HL-60 (cell line): ENCODE measurements around the gene OTOS.

Source experiments
- DNase-seq, 2 experiments: peaks; one replicate each; pipeline ENCODE4 v3.0.0-alpha.2; 2010 to 2020; ENCODE audit warnings: low read depth in 1 of 2, low spot score in 1 of 2
- H3K27ac ChIP-seq: fragments of 250-450 bp; sonication (Bioruptor Pico); replicated peaks from 2 replicates; pipeline ENCODE4 v1.5.1; 2020; ENCODE audit warnings: mild to moderate bottlenecking, moderate library complexity
- H3K27me3 ChIP-seq: fragments of 250-450 bp; sonication (Bioruptor Pico); 2 replicates; pipeline ENCODE4 v1.5.1; 2021; ENCODE audit warnings: mild to moderate bottlenecking, moderate library complexity; ENCODE audit not compliant: insufficient read depth, poor library complexity, severe bottlenecking
- H3K4me3 ChIP-seq: replicated peaks from 2 replicates; pipeline ENCODE4 v1.5.1; 2011; ENCODE audit warnings: mild to moderate bottlenecking, control low read depth, low read length; ENCODE audit not compliant: insufficient read depth
- GABPA ChIP-seq: IDR thresholded peaks from 2 replicates; pipeline ENCODE4 v1.6.1; 2012; ENCODE audit warnings: low read depth
- POLR2AphosphoS5 ChIP-seq: IDR thresholded peaks from 2 replicates; pipeline ENCODE4 v1.6.1; 2012; ENCODE audit warnings: low read depth
- SPI1 ChIP-seq: IDR thresholded peaks from 2 replicates; pipeline ENCODE4 v1.6.1; 2012; ENCODE audit warnings: low read depth, mild to moderate bottlenecking, borderline replicate concordance
- TF ChIP-seq, protein P1 (sequence below): IDR thresholded peaks from one replicate; pipeline ENCODE4 v1.5.1; 2011; ENCODE audit warnings: low read length, control low read depth, inconsistent platforms; ENCODE audit not compliant: insufficient read depth
- TF ChIP-seq, protein P2 (sequence below): IDR thresholded peaks from 2 replicates; pipeline ENCODE4 v1.6.1; 2012; ENCODE audit warnings: low read depth; ENCODE audit not compliant: insufficient replicate concordance

The OTOS gene

DNA sequence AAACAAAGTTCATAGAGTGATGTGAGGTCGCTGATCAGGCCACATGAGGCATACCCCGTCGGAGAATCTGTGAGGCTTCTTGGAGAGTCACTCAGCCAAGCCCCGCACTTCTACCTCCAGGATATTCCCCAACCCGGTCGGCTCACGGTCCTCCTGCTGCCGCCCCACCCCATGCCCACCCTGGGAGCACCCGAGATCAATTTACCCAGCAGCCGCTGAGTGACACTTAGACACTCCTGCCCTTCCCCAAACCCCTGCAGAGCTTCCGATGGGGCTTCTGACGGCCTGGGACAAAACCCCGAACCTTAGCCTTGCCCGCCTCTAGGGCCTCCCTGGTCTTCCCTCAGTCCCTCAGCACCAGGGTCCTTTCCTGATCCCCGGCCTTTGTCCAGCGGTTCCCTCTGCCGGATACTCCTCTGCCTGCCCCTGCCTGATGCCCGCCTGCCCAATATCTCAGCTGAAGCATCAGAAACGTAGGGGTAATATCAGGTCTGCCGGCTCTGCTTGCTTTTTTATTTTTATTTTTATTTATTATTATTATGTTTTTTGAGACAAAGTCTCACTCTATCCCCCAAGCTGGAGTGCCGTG is 18.9 kb upstream of the OTOS start:
- H3K27me3 ChIP-seq, result no peaks in the 10 kb centered on the region
- no peak overlapping the region for H3K4me3 ChIP-seq
- TF ChIP-seq, protein P1, sequence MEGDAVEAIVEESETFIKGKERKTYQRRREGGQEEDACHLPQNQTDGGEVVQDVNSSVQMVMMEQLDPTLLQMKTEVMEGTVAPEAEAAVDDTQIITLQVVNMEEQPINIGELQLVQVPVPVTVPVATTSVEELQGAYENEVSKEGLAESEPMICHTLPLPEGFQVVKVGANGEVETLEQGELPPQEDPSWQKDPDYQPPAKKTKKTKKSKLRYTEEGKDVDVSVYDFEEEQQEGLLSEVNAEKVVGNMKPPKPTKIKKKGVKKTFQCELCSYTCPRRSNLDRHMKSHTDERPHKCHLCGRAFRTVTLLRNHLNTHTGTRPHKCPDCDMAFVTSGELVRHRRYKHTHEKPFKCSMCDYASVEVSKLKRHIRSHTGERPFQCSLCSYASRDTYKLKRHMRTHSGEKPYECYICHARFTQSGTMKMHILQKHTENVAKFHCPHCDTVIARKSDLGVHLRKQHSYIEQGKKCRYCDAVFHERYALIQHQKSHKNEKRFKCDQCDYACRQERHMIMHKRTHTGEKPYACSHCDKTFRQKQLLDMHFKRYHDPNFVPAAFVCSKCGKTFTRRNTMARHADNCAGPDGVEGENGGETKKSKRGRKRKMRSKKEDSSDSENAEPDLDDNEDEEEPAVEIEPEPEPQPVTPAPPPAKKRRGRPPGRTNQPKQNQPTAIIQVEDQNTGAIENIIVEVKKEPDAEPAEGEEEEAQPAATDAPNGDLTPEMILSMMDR, result no peak
- no peak for TF ChIP-seq GABPA
- TF ChIP-seq, protein P2, sequence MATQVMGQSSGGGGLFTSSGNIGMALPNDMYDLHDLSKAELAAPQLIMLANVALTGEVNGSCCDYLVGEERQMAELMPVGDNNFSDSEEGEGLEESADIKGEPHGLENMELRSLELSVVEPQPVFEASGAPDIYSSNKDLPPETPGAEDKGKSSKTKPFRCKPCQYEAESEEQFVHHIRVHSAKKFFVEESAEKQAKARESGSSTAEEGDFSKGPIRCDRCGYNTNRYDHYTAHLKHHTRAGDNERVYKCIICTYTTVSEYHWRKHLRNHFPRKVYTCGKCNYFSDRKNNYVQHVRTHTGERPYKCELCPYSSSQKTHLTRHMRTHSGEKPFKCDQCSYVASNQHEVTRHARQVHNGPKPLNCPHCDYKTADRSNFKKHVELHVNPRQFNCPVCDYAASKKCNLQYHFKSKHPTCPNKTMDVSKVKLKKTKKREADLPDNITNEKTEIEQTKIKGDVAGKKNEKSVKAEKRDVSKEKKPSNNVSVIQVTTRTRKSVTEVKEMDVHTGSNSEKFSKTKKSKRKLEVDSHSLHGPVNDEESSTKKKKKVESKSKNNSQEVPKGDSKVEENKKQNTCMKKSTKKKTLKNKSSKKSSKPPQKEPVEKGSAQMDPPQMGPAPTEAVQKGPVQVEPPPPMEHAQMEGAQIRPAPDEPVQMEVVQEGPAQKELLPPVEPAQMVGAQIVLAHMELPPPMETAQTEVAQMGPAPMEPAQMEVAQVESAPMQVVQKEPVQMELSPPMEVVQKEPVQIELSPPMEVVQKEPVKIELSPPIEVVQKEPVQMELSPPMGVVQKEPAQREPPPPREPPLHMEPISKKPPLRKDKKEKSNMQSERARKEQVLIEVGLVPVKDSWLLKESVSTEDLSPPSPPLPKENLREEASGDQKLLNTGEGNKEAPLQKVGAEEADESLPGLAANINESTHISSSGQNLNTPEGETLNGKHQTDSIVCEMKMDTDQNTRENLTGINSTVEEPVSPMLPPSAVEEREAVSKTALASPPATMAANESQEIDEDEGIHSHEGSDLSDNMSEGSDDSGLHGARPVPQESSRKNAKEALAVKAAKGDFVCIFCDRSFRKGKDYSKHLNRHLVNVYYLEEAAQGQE, result no peak
- TF ChIP-seq POLR2AphosphoS5, result no peak
- TF ChIP-seq SPI1, result no peak
- H3K27ac ChIP-seq, result no peak overlapping the region
- no peak for DNase-seq

DNA sequence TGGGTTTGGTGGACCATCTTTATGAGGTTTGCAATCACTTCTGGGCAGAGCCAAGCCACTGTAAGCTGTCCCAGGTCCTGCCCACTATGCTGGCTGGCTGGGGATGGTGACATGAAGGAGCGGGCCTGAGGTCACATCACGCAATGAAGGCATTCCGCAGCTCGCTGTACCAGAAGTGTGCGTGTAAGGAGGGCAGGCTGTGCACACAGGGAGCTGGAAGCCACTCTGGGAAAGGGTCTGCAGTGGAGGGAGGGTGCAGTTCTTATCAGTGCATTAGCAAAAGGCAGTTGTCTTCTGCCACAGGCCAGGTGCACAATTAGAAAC is 16.7 kb upstream of the OTOS start:
- TF ChIP-seq POLR2AphosphoS5, result no peak
- TF ChIP-seq, protein P1, result no peak
- TF ChIP-seq GABPA, result no peak
- no peak for TF ChIP-seq SPI1
- TF ChIP-seq, protein P2, result no peak
- DNase-seq, result no peak
- Histone ChIP-seq H3K4me3 (no peak overlapping the region), H3K27me3 (no peaks in the 10 kb centered on the region), H3K27ac (no peak overlapping the region)

DNA sequence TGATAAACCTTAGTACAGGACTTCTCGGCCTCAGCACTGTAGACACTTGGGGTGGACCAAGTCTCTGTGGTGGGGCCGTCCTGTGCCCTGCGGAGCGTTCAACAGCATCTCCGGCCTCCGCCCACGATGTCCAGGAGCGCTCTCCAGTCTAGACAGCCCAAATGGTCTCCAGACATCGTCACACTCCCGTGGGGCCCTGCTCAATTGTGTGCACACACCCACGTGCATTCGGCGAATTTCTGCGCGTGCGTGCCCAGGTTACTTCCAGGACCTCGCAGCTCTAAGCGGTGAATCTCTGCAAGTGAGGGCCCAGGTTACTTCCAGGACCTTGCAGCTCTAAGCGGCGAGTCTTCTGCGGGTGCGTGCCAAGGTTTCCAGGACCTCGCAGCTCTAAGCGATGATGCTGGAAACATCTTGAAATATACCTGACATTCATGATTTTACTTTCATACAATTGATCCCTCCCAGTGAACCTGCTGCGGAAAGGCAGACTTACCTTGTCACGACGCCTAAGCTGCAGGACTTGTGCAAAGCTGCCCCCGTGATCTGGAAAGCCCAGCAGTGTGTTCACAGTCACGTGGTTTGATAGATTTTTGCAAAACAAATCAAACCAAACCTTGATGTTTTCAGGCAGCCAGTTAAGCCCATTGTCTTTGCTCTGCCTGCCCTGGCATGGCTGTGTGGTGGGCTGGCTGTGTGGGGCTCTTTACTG is 16.1 kb upstream of the OTOS start:
- no peaks in the 10 kb centered on the region for H3K27me3 ChIP-seq
- DNase-seq, result no peak
- TF ChIP-seq, protein P2, result no peak
- TF ChIP-seq, protein P1, result no peak
- TF ChIP-seq POLR2AphosphoS5, result no peak
- TF ChIP-seq GABPA, result no peak
- no peak for TF ChIP-seq SPI1
- no peak overlapping the region for H3K4me3 ChIP-seq
- H3K27ac ChIP-seq, result no peak overlapping the region
